Endothelial cell of umbilical vein (primary cell): ENCODE data around the gene SNX4. TPM values are rescaled to one million over a fixed set of nuclear protein-coding genes. Genes with fewer than 3 reads are reported as not detected.

Source experiments
- BruUV-seq: library from RNA; stranded (reverse); fragments of 400-500 nt; replicated peaks from 2 replicates; lab custom pipeline; 2021; lab: Mats Ljungman, UMichigan
- CTCF ChIA-PET: fragments of 300-600, 350-600 bp; sonication (Branson Sonifier 250); formaldehyde crosslinking; loops from one replicate; lab custom pipeline; 2021; ENCODE audit warnings: antibody characterized with exemption, inconsistent platforms; lab: Charles Lee
- POLR2A ChIA-PET: fragments of 300-600, 350-600 bp; sonication (Branson Sonifier 250); formaldehyde crosslinking; loops from one replicate; lab custom pipeline; 2021; ENCODE audit warnings: antibody characterized with exemption, inconsistent platforms; lab: Charles Lee
- DNase-seq: peaks from one replicate; pipeline ENCODE4 v3.0.0-alpha.2; 2011; ENCODE audit warnings: low read depth, low spot score
- FAIRE-seq: peaks from 2 replicates; lab custom pipeline; 2011; peaks lifted over from hg19 to GRCh38; lab: Jason Lieb, UNC
- H2AFZ ChIP-seq: 2 replicates; pipeline ENCODE4 v1.6.0; 2012; ENCODE audit warnings: low read depth, low read length, control low read depth, inconsistent platforms
- H3K27ac ChIP-seq: 2 replicates; pipeline ENCODE4 v1.5.1; 2011; ENCODE audit warnings: low read depth, mild to moderate bottlenecking, control low read depth, low read length, moderate library complexity; ENCODE audit not compliant: insufficient read depth
- H3K27me3 ChIP-seq, 2 experiments: 2 replicates each; pipeline versions ENCODE4 v1.6.0 to v1.6.1; 2011; ENCODE audit warnings: low read length in 2 of 2, mixed read lengths in 1 of 2; ENCODE audit not compliant: control insufficient read depth in 2 of 2, insufficient read depth in 2 of 2
- H3K36me3 ChIP-seq, 2 experiments: 2 replicates in 1 of 2; 3 replicates in 1 of 2; pipeline ENCODE4 v1.5.1; 2011; ENCODE audit warnings: low read length in 2 of 2, mild to moderate bottlenecking in 1 of 2, moderate library complexity in 1 of 2; ENCODE audit not compliant: control insufficient read depth in 2 of 2, insufficient read depth in 2 of 2; ENCODE audit errors: extremely low read depth in 1 of 2
- H3K4me1 ChIP-seq: 3 replicates; pipeline ENCODE4 v1.5.1; 2011; ENCODE audit warnings: mild to moderate bottlenecking, low read length; ENCODE audit not compliant: control insufficient read depth, insufficient read depth; ENCODE audit errors: extremely low read depth
- H3K4me2 ChIP-seq: 2 replicates; pipeline ENCODE4 v1.6.1; 2011; ENCODE audit warnings: low read length, control low read depth, mixed read lengths; ENCODE audit not compliant: insufficient read depth
- H3K4me3 ChIP-seq, 3 experiments: fragments of 200-600 bp in 1 of 3; sonication (generic), shearing (Covaris generic) in 1 of 3; replicated peaks in 1 of 3; 2 replicates each; pipeline ENCODE4 v1.5.1; 2011 to 2016; ENCODE audit warnings: control low read depth in 3 of 3, low read length in 3 of 3, mild to moderate bottlenecking in 2 of 3, inconsistent platforms in 1 of 3, low read depth in 1 of 3, moderate library complexity in 1 of 3; ENCODE audit not compliant: insufficient read depth in 1 of 3
- H3K79me2 ChIP-seq: 2 replicates; pipeline ENCODE4 v1.6.0; 2012; ENCODE audit warnings: low read length, inconsistent platforms; ENCODE audit not compliant: control insufficient read depth, insufficient read depth
- H3K9ac ChIP-seq: replicated peaks from 2 replicates; pipeline ENCODE3; 2011; ENCODE audit warnings: low read length, control low read depth; ENCODE audit not compliant: insufficient read depth; ENCODE audit errors: extremely low read depth
- H3K9me1 ChIP-seq: replicated peaks from 3 replicates; pipeline ENCODE4 v1.6.0; 2011; ENCODE audit warnings: mild to moderate bottlenecking, low read length; ENCODE audit not compliant: control insufficient read depth, insufficient read depth; ENCODE audit errors: extremely low read depth
- H3K9me3 ChIP-seq: replicated peaks from 2 replicates; pipeline ENCODE4 v1.5.1; 2012; ENCODE audit warnings: low read length, inconsistent platforms; ENCODE audit not compliant: control insufficient read depth, insufficient read depth
- H4K20me1 ChIP-seq: replicated peaks from 2 replicates; pipeline ENCODE3; 2011; ENCODE audit warnings: mild to moderate bottlenecking, low read length; ENCODE audit not compliant: control insufficient read depth, insufficient read depth; ENCODE audit errors: extremely low read depth
- EZH2 ChIP-seq: IDR thresholded peaks from 2 replicates; pipeline ENCODE4 v1.6.1; 2012; ENCODE audit warnings: borderline replicate concordance, low read depth, mild to moderate bottlenecking, moderate library complexity, low read length, inconsistent platforms; ENCODE audit not compliant: severe bottlenecking
- FOS ChIP-seq: IDR thresholded peaks from 2 replicates; pipeline ENCODE4 v1.6.1; 2011; ENCODE audit warnings: mild to moderate bottlenecking, low read length, moderate library complexity, borderline replicate concordance; ENCODE audit not compliant: insufficient read depth
- GATA2 ChIP-seq: IDR thresholded peaks from 2 replicates; pipeline ENCODE4 v1.7.0; 2011; ENCODE audit warnings: low read depth, mild to moderate bottlenecking, moderate library complexity, mixed read lengths, low read length; ENCODE audit not compliant: insufficient read length, insufficient read depth
- JUN ChIP-seq: IDR thresholded peaks from 2 replicates; pipeline ENCODE4 v1.6.1; 2011; ENCODE audit warnings: borderline replicate concordance, low read depth; ENCODE audit not compliant: insufficient read length, insufficient read depth
- MAX ChIP-seq: IDR thresholded peaks from 2 replicates; pipeline ENCODE4 v1.6.1; 2011; ENCODE audit not compliant: insufficient read depth, insufficient read length
- MYC ChIP-seq: IDR thresholded peaks from one replicate; pipeline ENCODE4 v1.6.1; 2011; ENCODE audit warnings: mild to moderate bottlenecking, low read depth, low read length
- POLR2A ChIP-seq: IDR thresholded peaks from 2 replicates; pipeline ENCODE4 v1.6.1; 2012; ENCODE audit warnings: low read depth, mild to moderate bottlenecking, control low read depth, low read length
- dilution Hi-C: fragments of 300-500 bp; cut with MboI; formaldehyde crosslinking; loops from one replicate; pipeline ENCODE4 v1.15.0; 2019; ENCODE audit warnings: low sequenced_read_pairs; ENCODE audit not compliant: extremely low pct_ligation_motif_present
- intact Hi-C: fragments of 100-400 bp; cut with micrococcal nuclease; formaldehyde crosslinking; loops from one replicate; pipeline ENCODE4 v1.10.0; 2022
- polyA plus RNA-seq, 4 experiments: library from polyadenylated mRNA; depleted of rRNA in 3 of 4; stranded (reverse) in 3 of 4; unstranded in 1 of 4; fragments of >200 nt; gene quantifications; 2 replicates each; pipeline versions ENCODE4 v1.2.1 to v1.2.3, GENCODE V29; 2011 to 2012; ENCODE audit warnings: missing spikeins in 1 of 4
- total RNA-seq: library from RNA; stranded (reverse); gene quantifications from 2 replicates; pipeline ENCODE4 v1.2.3, GENCODE V29; 2021
- TF ChIP-seq, protein P1 (sequence below), 2 donors: IDR thresholded peaks; 1 replicate in 1 of 2; 2 replicates in 1 of 2; pipeline ENCODE4 v1.5.1; 2011; ENCODE audit warnings: low read length in 2 of 2, mild to moderate bottlenecking in 2 of 2, moderate library complexity in 2 of 2, control low read depth in 1 of 2, inconsistent platforms in 1 of 2, low read depth in 1 of 2; ENCODE audit not compliant: insufficient read depth in 1 of 2; ENCODE audit errors: extremely low read depth in 1 of 2

The SNX4 gene
- total and polyA plus RNA-seq, 2 donors (not counting 3 experiments of a cell fraction or from before 2014, with no cell fraction given), result 7.5 to 39.2 TPM

- POLR2A ChIA-PET, result no interaction called here
- Histone ChIP-seq H3K9me1 (peaks cover 6% of the 10 kb centered on the region), H3K36me3 (peaks cover 5 to 9% of the 10 kb centered on the region in 2 experiments), H3K27me3 (no peaks in the 10 kb centered on the region), H3K27ac (no peak overlapping the region), H2AFZ (no peak overlapping the region), H3K9me3 (no peaks in the 10 kb centered on the region), H3K79me2 (no peaks in the 10 kb centered on the region), H3K4me2 (no peak overlapping the region), H3K4me1 (no peaks in the 10 kb centered on the region), H3K9ac (no peak overlapping the region), H3K4me3 (no peak overlapping the region), H4K20me1 (no peaks in the 10 kb centered on the region)
- intact Hi-C loops, result no loop called here
- TF ChIP-seq POLR2A, result no peak
- TF ChIP-seq JUN, result no peak
- TF ChIP-seq, protein P1, sequence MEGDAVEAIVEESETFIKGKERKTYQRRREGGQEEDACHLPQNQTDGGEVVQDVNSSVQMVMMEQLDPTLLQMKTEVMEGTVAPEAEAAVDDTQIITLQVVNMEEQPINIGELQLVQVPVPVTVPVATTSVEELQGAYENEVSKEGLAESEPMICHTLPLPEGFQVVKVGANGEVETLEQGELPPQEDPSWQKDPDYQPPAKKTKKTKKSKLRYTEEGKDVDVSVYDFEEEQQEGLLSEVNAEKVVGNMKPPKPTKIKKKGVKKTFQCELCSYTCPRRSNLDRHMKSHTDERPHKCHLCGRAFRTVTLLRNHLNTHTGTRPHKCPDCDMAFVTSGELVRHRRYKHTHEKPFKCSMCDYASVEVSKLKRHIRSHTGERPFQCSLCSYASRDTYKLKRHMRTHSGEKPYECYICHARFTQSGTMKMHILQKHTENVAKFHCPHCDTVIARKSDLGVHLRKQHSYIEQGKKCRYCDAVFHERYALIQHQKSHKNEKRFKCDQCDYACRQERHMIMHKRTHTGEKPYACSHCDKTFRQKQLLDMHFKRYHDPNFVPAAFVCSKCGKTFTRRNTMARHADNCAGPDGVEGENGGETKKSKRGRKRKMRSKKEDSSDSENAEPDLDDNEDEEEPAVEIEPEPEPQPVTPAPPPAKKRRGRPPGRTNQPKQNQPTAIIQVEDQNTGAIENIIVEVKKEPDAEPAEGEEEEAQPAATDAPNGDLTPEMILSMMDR (IDR thresholded peaks at IDR 0.05; ENCODE audit: extremely low read depth in 1 of 2, insufficient read depth in 1 of 2, low read depth in 1 of 2, low read length in 2 of 2), result no peak
- no peak for TF ChIP-seq FOS
- no peak for TF ChIP-seq MYC
- TF ChIP-seq MAX, result no peak
- TF ChIP-seq GATA2, result no peak
- TF ChIP-seq EZH2, result no peak
- no TSS peak for BruUV-seq
- FAIRE-seq (no peak), DNase-seq (no peak)
- CTCF ChIA-PET, result no interaction called here
- dilution Hi-C loops, result no loop called here
These were observed 37.6 kb downstream of the SNX4 start for GRCh38 chr3:125482406-125482805.
